Endodermal cell (in vitro differentiated cells): ENCODE data around the gene INSL3. TPM values are rescaled to one million over a fixed set of nuclear protein-coding genes. Genes with fewer than 3 reads are reported as not detected.

Experiments used
- DNase-seq: peaks from one replicate; pipeline ENCODE4 v3.0.0-alpha.2; 2017
- H3K27ac ChIP-seq: 2 replicates; pipeline ENCODE4 v1.5.1; 2013; ENCODE audit warnings: mild to moderate bottlenecking, low read depth, low read length, moderate library complexity
- H3K27me3 ChIP-seq: 2 replicates; pipeline ENCODE4 v1.6.1; 2013; ENCODE audit warnings: mild to moderate bottlenecking, low read length, moderate library complexity; ENCODE audit not compliant: insufficient read depth, control insufficient read depth, poor library complexity, severe bottlenecking
- H3K36me3 ChIP-seq: 2 replicates; pipeline ENCODE4 v1.7.0; 2013; ENCODE audit warnings: mild to moderate bottlenecking, low read length, moderate library complexity; ENCODE audit not compliant: control insufficient read depth, insufficient read depth
- H3K4me1 ChIP-seq: one replicate; pipeline ENCODE4 v1.7.0; 2013; ENCODE audit warnings: low read length; ENCODE audit not compliant: control insufficient read depth, insufficient read depth
- H3K4me3 ChIP-seq: 2 replicates; pipeline ENCODE4 v1.5.1; 2013; ENCODE audit warnings: mild to moderate bottlenecking, low read length, moderate library complexity
- H3K9ac ChIP-seq: 2 replicates; pipeline ENCODE4 v1.6.1; 2013; ENCODE audit warnings: mild to moderate bottlenecking, low read length, moderate library complexity; ENCODE audit not compliant: poor library complexity, severe bottlenecking; ENCODE audit errors: extremely low read depth
- H3K9me3 ChIP-seq: 2 replicates; pipeline ENCODE4 v1.6.1; 2013; ENCODE audit warnings: mild to moderate bottlenecking, low read length, moderate library complexity; ENCODE audit not compliant: control insufficient read depth
- H3K27ac Mint-ChIP-seq: 2 replicates; pipeline ENCODE4 v1.8.0; 2020; ENCODE audit warnings: mixed read lengths
- H3K27me3 Mint-ChIP-seq: 2 replicates; pipeline ENCODE4 v1.8.0; 2021; ENCODE audit warnings: mild to moderate bottlenecking, mixed read lengths; ENCODE audit not compliant: insufficient read depth
- H3K36me3 Mint-ChIP-seq: 2 replicates; pipeline ENCODE4 v1.8.0; 2020; ENCODE audit warnings: low read depth, mixed read lengths
- H3K4me1 Mint-ChIP-seq: 2 replicates; pipeline ENCODE4 v1.8.0; 2020; ENCODE audit warnings: mixed read lengths
- H3K4me3 Mint-ChIP-seq: 2 replicates; pipeline ENCODE4 v1.8.0; 2020; ENCODE audit warnings: mild to moderate bottlenecking, moderate library complexity, mixed read lengths
- H3K9me3 Mint-ChIP-seq: 2 replicates; pipeline ENCODE4 v1.8.0; 2020; ENCODE audit warnings: mild to moderate bottlenecking, mixed read lengths
- CTCF ChIP-seq: fragments of 200-600 bp; sonication (generic); conservative IDR thresholded peaks from 2 replicates; pipeline ENCODE4 v1.5.0; 2021; ENCODE audit warnings: antibody characterized with exemption, mild to moderate bottlenecking
- WGBS, 2 experiments: methylation state at CpG; one replicate each; pipeline versions ENCODE4 v1.1.5 to v1.1.7; 2013; ENCODE audit warnings: missing lambda C conversion rate in 2 of 2, mixed read lengths in 1 of 2; ENCODE audit not compliant: insufficient coverage in 1 of 2, insufficient read length in 1 of 2; 5-methylcytosine and 5-hydroxymethylcytosine counted together
- total RNA-seq, 2 donors: library from RNA; stranded (reverse); fragmentation: NEBNext Ultra II Directional in 1 of 2; extraction: Animal tissue kit (Norgen Biotek cat#: 25700) in 1 of 2; gene quantifications; 2 replicates in 1 of 2; 3 replicates in 1 of 2; pipeline ENCODE4 v1.2.1, GENCODE V29; 2021

INSL3 gene
- total RNA-seq, 2 donors from 2014 or later = 0.80 TPM; not detected in 1

- H3K27ac ChIP-seq = no peak overlapping the region
- H3K4me3 Mint-ChIP-seq = no peak overlapping the region
- TF ChIP-seq CTCF = no peak
- no peak overlapping the region for H3K9ac ChIP-seq
- H3K9me3 ChIP-seq = no peaks in the 10 kb centered on the region
- peaks cover 24% of the 10 kb centered on the region for H3K36me3 Mint-ChIP-seq
- WGBS, 2 experiments = 84 to 86% methylated on average over 5 to 11 of the region's 11 CpGs
- DNase-seq = peak; percentile 71
- H3K36me3 ChIP-seq = peaks cover 27% of the 10 kb centered on the region
- no peak overlapping the region for H3K4me3 ChIP-seq
- no peaks in the 10 kb centered on the region for H3K4me1 Mint-ChIP-seq
- H3K9me3 Mint-ChIP-seq = no peaks in the 10 kb centered on the region
- H3K27ac Mint-ChIP-seq = no peak overlapping the region
- H3K27me3 ChIP-seq = peaks cover 7% of the 10 kb centered on the region
- peaks cover 26% of the 10 kb centered on the region for H3K27me3 Mint-ChIP-seq
- no peaks in the 10 kb centered on the region for H3K4me1 ChIP-seq
Observed at GRCh38 chr19:17866964-17867486, 45.7 kb upstream of the INSL3 start.

- Mint-ChIP-seq H3K4me3 (no peak overlapping the region), H3K9me3 (no peaks in the 10 kb centered on the region), H3K27me3 (peaks cover 21% of the 10 kb centered on the region), H3K4me1 (peaks cover 2% of the 10 kb centered on the region), H3K27ac (no peak overlapping the region), H3K36me3 (peaks cover 29% of the 10 kb centered on the region)
- DNase-seq = no peak
- H3K27me3 ChIP-seq = peaks cover 2% of the 10 kb centered on the region
- H3K9me3 ChIP-seq = no peaks in the 10 kb centered on the region
- peaks cover 33% of the 10 kb centered on the region for H3K36me3 ChIP-seq
- 89 to 91% methylated on average over 4 to 8 of the region's 8 CpGs for WGBS, 2 experiments
- no peak overlapping the region for H3K4me3 ChIP-seq
- no peak overlapping the region for H3K9ac ChIP-seq
- no peaks in the 10 kb centered on the region for H3K4me1 ChIP-seq
- no peak overlapping the region for H3K27ac ChIP-seq
- TF ChIP-seq CTCF = no peak
Observed at GRCh38 chr19:17866312-17866963, 45.1 kb upstream of the INSL3 start.

GRCh38 chr19:17865364-17866311 is 44.3 kb upstream of the INSL3 start:
- Histone ChIP-seq H3K9me3 (no peaks in the 10 kb centered on the region), H3K36me3 (peaks cover 41% of the 10 kb centered on the region), H3K4me1 (no peaks in the 10 kb centered on the region), H3K27me3 (no peaks in the 10 kb centered on the region), H3K4me3 (no peak overlapping the region), H3K9ac (no peak overlapping the region), H3K27ac (no peak overlapping the region)
- TF ChIP-seq CTCF = no peak
- no peaks in the 10 kb centered on the region for H3K9me3 Mint-ChIP-seq
- H3K27ac Mint-ChIP-seq = peak overlapping the region; percentile 72
- H3K27me3 Mint-ChIP-seq = peaks cover 13% of the 10 kb centered on the region
- DNase-seq = peak; percentile 78
- peaks cover 37% of the 10 kb centered on the region for H3K36me3 Mint-ChIP-seq
- H3K4me3 Mint-ChIP-seq = no peak overlapping the region
- WGBS, 2 experiments = 78 to 80% methylated on average over 7 to 10 of the region's 13 CpGs
- peaks cover 9% of the 10 kb centered on the region for H3K4me1 Mint-ChIP-seq
